DOHH2 (cell line): ENCODE data around the gene GUCA1A.

ENCODE experiments used
- EZH2phosphoT487 ChIP-seq: fragments of 200-600 bp; sonication (generic); IDR thresholded peaks from 2 replicates; pipeline ENCODE4 v1.6.1; 2017; ENCODE audit warnings: borderline replicate concordance, mild to moderate bottlenecking, antibody characterized with exemption, low read length, moderate library complexity, mixed read lengths
- TF ChIP-seq, protein P1 (sequence below): fragments of 200-600 bp; sonication (generic); IDR thresholded peaks from one replicate; pipeline ENCODE4 v1.5.1; 2014; ENCODE audit warnings: antibody characterized with exemption, mild to moderate bottlenecking, low read depth, low read length; ENCODE audit not compliant: poor library complexity, severe bottlenecking

DNA sequence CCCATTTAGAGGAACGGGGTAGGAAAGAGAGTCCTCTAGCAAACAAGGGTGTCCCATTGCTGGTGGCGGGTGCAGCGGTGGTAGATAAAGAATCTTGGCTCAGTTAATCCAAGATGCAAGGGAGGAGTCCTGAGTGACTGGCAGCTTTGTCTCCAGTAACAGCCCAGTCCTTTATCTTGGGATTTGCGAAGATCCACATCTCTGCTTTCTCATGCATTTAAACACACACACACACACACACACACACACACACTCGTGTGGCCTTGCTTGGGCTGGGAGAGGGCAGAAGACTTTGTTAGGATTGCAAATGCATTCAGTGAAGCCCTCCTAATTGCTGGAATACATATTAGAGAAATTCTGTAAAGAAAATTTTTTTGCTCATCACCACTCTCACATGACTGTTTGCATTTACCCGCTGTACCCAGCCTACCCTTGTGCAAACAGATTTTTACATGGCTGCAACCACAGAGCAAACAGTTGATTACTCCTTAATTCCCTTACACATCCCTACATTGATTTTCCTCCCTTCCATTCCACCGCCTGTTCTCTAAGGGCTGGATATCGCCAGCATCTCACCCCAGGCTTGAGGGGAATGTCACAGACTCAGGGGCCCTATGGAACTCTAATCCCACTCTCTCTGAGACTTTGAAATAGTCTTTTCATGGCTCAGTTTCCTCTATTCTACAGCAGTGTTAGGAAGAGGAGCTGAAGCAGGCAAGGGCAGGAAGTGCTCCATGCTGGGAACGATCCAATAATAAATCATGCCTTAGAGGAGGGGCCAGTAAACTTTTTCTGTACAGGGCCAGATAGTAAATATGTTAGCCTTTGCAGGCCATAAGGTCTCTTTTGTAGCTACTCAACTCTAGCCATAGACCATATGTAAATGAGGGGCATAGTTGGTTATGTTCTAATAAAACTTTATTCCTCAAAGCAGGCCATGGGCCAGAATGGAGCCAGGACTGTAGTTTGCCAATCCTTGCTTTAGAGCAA lies 34.2 kb upstream of the GUCA1A start:
- TF ChIP-seq, protein P1, sequence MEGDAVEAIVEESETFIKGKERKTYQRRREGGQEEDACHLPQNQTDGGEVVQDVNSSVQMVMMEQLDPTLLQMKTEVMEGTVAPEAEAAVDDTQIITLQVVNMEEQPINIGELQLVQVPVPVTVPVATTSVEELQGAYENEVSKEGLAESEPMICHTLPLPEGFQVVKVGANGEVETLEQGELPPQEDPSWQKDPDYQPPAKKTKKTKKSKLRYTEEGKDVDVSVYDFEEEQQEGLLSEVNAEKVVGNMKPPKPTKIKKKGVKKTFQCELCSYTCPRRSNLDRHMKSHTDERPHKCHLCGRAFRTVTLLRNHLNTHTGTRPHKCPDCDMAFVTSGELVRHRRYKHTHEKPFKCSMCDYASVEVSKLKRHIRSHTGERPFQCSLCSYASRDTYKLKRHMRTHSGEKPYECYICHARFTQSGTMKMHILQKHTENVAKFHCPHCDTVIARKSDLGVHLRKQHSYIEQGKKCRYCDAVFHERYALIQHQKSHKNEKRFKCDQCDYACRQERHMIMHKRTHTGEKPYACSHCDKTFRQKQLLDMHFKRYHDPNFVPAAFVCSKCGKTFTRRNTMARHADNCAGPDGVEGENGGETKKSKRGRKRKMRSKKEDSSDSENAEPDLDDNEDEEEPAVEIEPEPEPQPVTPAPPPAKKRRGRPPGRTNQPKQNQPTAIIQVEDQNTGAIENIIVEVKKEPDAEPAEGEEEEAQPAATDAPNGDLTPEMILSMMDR, result no peak
- no peak for TF ChIP-seq EZH2phosphoT487
